ENCODE results near the gene LEMD1. TPM values are rescaled to one million over a fixed set of nuclear protein-coding genes. Genes with fewer than 3 reads are reported as not detected.

Gene LEMD1
- total RNA-seq, 2 experiments from 2014 or later, result 0.66 to 0.79 TPM

DNA sequence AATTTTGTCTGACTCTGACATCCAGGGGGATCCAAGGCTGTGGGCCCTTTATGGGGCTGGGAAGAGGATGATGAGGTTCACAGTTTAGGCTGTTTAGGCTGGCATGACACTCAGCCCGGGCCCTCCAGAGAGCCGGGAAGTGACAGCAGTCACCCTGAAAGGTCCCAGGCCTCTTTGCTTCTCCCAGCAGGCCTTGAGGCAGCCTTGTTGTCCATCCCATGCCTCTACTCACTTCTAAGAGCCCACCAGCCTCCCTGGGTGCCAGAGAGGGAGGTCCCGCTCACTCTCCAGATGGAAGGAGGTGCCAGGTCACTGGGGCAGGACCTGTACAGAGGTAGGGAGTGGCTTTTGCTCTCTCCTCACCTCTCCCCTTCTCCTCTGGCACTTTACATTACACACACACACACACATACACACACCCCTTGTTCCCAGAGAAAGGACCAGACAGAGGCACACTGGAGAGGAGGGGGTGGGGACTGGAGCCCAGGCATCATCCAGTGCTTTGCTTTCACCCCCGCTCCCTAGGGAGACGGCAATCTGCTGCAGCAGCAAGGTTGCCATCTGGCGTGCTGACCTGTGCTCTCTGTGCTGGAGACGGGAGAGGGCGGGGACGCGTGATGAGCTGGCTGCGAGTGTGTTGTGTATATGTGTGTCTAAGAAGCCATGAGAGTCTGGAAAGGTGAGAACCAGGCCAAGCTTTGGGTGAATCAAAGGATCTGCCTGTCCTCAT lies 69.7 kb downstream of the LEMD1 start:
- no peak for DNase-seq
- no peak for ATAC-seq
- no peaks in the 10 kb centered on the region for H3K4me1 Mint-ChIP-seq
- CTCF ChIA-PET, result interaction anchor here (0.5 to 3.4 kb wide), 6 partner anchors 17 to 135 kb away, joined by 3 to 82 read pairs (median 6); no protein-coding TSS in a partner anchor
- no peaks in the 10 kb centered on the region for H3K36me3 Mint-ChIP-seq (ENCODE audit: low read depth)
- H3K9me3 Mint-ChIP-seq (ENCODE audit: low read depth), result no peaks in the 10 kb centered on the region
- H3K27me3 Mint-ChIP-seq, result peaks cover 2% of the 10 kb centered on the region
- H3K27ac Mint-ChIP-seq, result no peak overlapping the region
- H3K4me3 Mint-ChIP-seq, result no peak overlapping the region
- intact Hi-C loops (cut with DNase I, micrococcal nuclease), result no loop called here
- POLR2A ChIA-PET, result no interaction called here

DNA sequence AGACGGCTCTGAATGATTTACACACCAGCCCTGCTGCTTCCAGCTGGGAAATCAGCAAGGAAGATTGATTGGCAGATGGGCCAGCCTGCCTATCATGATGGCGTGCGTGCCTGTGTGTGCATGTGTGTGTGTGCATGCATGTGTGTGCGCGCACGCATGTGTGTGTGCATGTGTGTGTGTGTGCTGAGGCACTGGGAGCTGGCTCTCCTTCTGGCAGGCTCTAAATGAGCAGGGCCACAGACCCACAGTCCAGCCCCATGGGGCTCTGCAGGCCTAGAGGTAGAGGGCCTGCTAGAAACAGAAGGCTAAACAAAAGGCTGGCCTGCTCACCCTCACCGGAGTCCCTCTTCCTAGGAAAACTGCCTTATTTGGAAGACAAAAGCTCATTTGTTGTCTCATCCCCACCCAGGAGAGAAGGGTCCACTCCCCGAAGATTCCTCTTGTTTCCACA lies 71.1 kb downstream of the LEMD1 start:
- Mint-ChIP-seq H3K27ac (no peak overlapping the region), H3K4me3 (no peak overlapping the region), H3K9me3 (ENCODE audit: low read depth) (no peaks in the 10 kb centered on the region), H3K36me3 (ENCODE audit: low read depth) (no peaks in the 10 kb centered on the region), H3K27me3 (peaks cover 8% of the 10 kb centered on the region), H3K4me1 (no peaks in the 10 kb centered on the region)
- intact Hi-C loops (cut with DNase I, micrococcal nuclease), result no loop called here
- DNase-seq (no peak), ATAC-seq (no peak)
- POLR2A ChIA-PET, result no interaction called here
- CTCF ChIA-PET, result interaction anchor here (0.6 to 3.3 kb wide), 10 partner anchors 14 to 173 kb away, joined by 3 to 16 read pairs (median 6); no protein-coding TSS in a partner anchor

DNA sequence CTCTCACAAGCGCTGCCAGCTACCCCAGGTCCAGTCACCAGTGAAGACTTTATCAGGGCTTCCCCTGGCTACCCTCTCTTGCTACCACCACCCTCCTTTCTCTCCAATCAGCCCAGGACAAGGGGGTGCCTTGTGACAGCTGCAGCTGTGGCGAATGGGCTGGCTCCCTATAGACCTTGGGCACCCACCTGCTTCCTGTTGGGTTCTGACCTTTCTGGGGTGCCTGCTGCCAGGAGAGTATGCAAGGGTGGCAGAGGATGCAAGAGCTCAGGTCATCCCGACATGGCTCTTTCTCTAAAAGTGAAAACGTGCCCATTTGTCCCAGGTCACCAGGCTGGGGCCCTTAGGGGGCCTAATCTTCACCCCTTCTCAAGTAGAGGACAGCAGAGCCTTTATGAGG lies 71.7 kb downstream of the LEMD1 start:
- intact Hi-C loops (cut with DNase I, micrococcal nuclease), result no loop called here
- H3K27ac Mint-ChIP-seq, result no peak overlapping the region
- H3K36me3 Mint-ChIP-seq (ENCODE audit: low read depth), result no peaks in the 10 kb centered on the region
- no peaks in the 10 kb centered on the region for H3K9me3 Mint-ChIP-seq (ENCODE audit: low read depth)
- no peak for ATAC-seq
- H3K4me3 Mint-ChIP-seq, result no peak overlapping the region
- CTCF ChIA-PET, result interaction anchor here (0.6 to 3.3 kb wide), 8 partner anchors 13 to 174 kb away, joined by 4 to 16 read pairs (median 8); no protein-coding TSS in a partner anchor
- no peaks in the 10 kb centered on the region for H3K4me1 Mint-ChIP-seq
- H3K27me3 Mint-ChIP-seq, result peaks cover 12% of the 10 kb centered on the region
- no peak for DNase-seq
- POLR2A ChIA-PET, result no interaction called here

DNA sequence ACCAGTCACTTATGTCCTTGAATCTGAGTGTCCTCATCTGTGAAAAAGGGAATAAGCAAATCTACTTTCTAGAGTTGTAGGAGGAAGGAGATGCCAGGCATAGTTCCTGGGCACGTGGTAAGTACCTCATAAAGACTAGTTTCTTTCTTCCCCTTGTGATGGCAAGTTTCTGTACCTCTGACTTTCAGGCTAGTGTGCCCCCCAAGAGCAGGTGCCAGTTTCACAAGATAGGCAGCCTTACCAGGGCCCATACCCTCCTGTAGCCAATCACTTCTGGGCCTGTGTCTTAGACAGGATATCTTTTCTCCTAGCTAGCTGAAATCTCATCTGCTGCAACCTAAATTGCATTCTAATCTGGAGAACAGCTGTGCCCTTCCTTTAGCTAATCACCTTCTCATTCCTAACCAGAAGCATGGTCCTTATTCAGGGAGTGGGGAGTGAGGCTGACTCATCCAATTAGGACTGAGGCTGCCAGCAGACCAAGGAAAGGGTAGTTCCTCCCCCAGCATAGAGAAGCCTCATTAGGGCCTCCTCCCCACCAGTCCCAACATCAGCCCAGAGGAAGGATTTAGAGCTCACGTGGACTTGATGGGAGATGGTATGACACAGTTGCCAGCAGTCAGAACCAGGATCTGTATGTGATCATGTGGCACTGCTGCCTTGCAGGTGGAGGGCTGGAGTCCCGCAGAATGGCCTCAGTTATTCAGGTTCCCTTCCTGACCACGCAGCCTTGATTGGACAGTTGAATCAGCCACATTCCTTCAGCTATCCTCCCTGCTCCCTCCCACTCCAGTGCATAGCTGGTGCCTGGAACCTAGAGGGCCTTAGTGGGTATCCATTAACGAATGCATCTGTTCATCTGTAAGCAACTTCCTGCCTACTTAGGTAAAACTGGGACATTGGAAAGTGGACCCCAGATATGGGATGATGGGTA lies 73.0 kb downstream of the LEMD1 start:
- H3K4me3 Mint-ChIP-seq, result no peak overlapping the region
- no peak for ATAC-seq
- no peak for DNase-seq
- no peak overlapping the region for H3K27ac Mint-ChIP-seq
- H3K27me3 Mint-ChIP-seq, result peaks cover 20% of the 10 kb centered on the region
- intact Hi-C loops (cut with DNase I, micrococcal nuclease), result no loop called here
- peaks cover 5% of the 10 kb centered on the region for H3K4me1 Mint-ChIP-seq
- H3K9me3 Mint-ChIP-seq (ENCODE audit: low read depth), result no peaks in the 10 kb centered on the region
- no peaks in the 10 kb centered on the region for H3K36me3 Mint-ChIP-seq (ENCODE audit: low read depth)
- ChIA-PET POLR2A (no interaction called here), CTCF (interaction anchor here (0.5 to 3.3 kb wide), 8 partner anchors 10 to 139 kb away, joined by 3 to 16 read pairs (median 4); no protein-coding TSS in a partner anchor)

DNA sequence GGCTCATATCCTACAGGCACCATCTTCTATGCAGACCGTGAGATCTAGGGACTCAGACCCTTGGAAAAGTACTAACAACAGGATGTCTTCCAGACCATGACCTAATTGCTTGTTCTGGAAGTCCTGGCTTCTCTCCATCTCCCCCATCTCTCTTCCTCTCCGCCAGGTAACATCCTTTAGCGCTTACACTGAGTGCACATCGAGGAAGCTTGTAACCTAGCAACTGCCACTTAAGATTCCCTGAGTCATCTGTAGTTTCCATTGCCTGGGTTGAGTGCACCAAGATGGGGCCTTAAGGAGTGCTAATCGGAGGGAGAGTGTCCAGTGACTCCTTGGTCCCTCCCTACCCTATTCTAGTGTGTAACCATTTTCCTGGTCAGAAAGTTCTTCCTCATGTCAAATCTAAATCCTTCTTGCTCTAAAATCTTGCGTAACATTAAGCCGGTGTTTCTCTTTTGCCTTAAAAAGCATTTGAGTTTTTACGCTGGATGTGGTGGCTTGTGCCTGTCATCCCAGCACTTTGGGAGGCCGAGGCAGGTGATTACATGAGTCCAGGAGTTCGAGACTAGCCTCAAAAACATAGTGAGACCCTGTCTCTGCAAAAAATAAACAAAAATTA lies 74.8 kb downstream of the LEMD1 start:
- H3K36me3 Mint-ChIP-seq (ENCODE audit: low read depth), result no peaks in the 10 kb centered on the region
- ChIA-PET CTCF (interaction anchor here (1.0 to 1.6 kb wide), 3 partner anchors 16 to 206 kb away, joined by 3 to 4 read pairs (median 3); no protein-coding TSS in a partner anchor), POLR2A (no interaction called here)
- DNase-seq, result no peak
- no peak for ATAC-seq
- H3K9me3 Mint-ChIP-seq (ENCODE audit: low read depth), result no peaks in the 10 kb centered on the region
- intact Hi-C loops (cut with DNase I, micrococcal nuclease), result no loop called here
- H3K27me3 Mint-ChIP-seq, result peaks cover 30% of the 10 kb centered on the region
- no peak overlapping the region for H3K27ac Mint-ChIP-seq
- peaks cover 5% of the 10 kb centered on the region for H3K4me1 Mint-ChIP-seq
- H3K4me3 Mint-ChIP-seq, result no peak overlapping the region

DNA sequence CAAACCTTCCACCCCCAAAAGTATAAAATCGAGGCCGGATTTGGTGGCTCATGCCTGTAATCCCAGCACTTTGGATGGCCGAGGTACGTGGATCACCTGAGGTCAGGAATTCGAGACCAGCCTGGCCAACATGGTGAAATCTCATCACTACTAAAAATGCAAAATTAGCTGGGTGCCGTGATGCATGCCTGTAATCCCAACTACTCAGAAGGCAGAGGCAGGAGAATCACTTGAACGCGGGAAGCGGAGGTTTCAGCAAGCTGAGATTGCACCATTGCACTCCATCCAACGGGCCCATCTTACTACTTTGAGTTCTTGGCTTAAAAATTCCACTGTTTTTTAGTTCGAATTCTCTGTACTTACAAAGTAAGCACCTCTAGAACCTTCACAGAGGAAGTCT lies 76.1 kb downstream of the LEMD1 start:
- intact Hi-C loops (cut with DNase I, micrococcal nuclease), result no loop called here
- no peaks in the 10 kb centered on the region for H3K36me3 Mint-ChIP-seq (ENCODE audit: low read depth)
- H3K27ac Mint-ChIP-seq, result no peak overlapping the region
- H3K27me3 Mint-ChIP-seq, result peaks cover 31% of the 10 kb centered on the region
- ATAC-seq, result no peak
- POLR2A ChIA-PET, result no interaction called here
- CTCF ChIA-PET, result interaction anchor here (0.6 to 1.6 kb wide), 7 partner anchors 8 to 205 kb away, joined by 3 to 5 read pairs (median 3); no protein-coding TSS in a partner anchor
- peaks cover 5% of the 10 kb centered on the region for H3K4me1 Mint-ChIP-seq
- no peaks in the 10 kb centered on the region for H3K9me3 Mint-ChIP-seq (ENCODE audit: low read depth)
- no peak overlapping the region for H3K4me3 Mint-ChIP-seq
- DNase-seq, result no peak

DNA sequence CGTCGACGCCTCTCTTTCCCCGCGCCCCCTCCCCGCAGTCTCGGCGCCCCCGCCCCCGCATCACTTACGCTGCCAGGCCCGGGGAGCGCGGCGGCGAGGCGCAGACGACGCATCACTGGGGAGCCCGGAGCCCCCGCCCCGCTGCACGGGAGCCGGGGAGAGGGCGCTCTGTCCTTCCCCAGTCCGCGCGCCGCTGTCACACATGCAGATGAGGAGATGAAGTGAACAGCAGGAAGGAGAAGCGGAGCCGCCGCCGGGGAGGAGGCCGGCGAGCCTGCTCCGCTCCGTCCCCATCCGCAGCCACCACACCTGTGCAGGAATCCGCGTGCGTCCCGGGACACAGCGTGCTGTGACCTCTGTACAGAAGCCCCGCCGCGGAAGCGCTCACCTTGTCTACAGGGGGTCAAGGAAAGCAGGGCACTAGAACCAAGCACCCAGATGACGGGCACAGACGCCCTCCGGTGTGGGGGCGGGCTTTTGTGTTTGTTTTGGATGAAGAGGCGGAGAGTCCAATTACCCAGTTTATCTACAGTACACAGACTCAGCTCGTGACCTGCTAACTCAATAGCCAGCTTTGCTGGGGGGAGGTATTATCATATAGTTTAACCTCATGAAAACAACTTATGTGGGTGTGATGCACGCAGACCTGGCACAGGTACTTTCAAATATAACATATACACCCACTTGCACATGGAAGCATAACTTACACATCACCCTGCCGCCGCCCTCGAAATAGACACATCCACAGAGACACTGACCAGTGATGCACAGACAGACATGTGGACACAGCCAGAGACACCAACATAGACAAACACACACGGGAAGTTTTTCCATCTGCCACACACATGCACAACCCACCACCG lies 77.6 kb downstream of the LEMD1 start:
- Mint-ChIP-seq H3K4me1 (peaks cover 5% of the 10 kb centered on the region), H3K27ac (no peak overlapping the region), H3K9me3 (ENCODE audit: low read depth) (no peaks in the 10 kb centered on the region), H3K27me3 (peaks cover 31% of the 10 kb centered on the region), H3K4me3 (no peak overlapping the region), H3K36me3 (ENCODE audit: low read depth) (no peaks in the 10 kb centered on the region)
- DNase-seq (peak; percentile 74), ATAC-seq (peak; percentile 83)
- ChIA-PET CTCF (interaction anchor here (0.6 to 1.0 kb wide), 5 partner anchors 7 to 17 kb away, joined by 3 to 5 read pairs (median 3); no protein-coding TSS in a partner anchor), POLR2A (no interaction called here)
- intact Hi-C loops (cut with DNase I, micrococcal nuclease), result no loop called here

DNA sequence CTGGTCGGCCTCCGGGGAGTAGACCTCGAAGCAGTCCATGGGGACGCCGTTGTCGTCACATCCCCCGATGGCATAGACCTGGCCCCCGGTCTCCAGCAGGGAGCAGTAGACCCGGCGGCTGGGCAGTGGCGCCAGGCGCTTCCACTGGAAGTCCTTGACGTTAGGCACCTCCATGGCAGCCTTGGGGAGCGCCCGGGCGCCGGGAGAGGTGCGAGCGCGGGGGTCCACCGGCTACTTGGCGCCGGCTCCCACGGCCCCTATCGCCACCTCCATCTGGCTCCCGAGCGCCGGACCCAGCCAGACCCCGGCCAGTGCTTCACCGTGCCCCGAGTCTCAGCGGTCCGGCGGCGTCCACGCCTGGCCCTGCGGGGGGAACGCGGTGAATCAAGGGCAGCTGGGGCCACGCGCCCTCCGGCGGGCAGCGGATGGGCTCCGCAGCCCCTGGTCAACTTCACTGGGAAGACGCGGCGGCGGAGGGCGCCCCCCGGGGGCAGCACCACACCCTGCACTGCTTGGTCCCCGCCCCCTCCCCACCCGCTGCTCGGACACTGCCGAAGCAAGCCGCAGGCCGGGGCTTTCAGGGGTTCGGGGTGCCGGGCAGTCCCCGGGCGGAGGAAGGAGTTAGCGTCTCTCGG lies 78.3 kb downstream of the LEMD1 start:
- DNase-seq, result peak; percentile 50
- H3K9me3 Mint-ChIP-seq (ENCODE audit: low read depth), result no peaks in the 10 kb centered on the region
- H3K27me3 Mint-ChIP-seq, result peaks cover 31% of the 10 kb centered on the region
- H3K4me1 Mint-ChIP-seq, result peaks cover 5% of the 10 kb centered on the region
- ChIA-PET POLR2A (no interaction called here), CTCF (interaction anchor here (1.0 to 1.4 kb wide), 2 partner anchors 11 to 70 kb away, joined by 3 to 6 read pairs; no protein-coding TSS in a partner anchor)
- H3K36me3 Mint-ChIP-seq (ENCODE audit: low read depth), result no peaks in the 10 kb centered on the region
- H3K27ac Mint-ChIP-seq, result no peak overlapping the region
- ATAC-seq, result peak; percentile 31
- intact Hi-C loops (cut with DNase I, micrococcal nuclease), result no loop called here
- H3K4me3 Mint-ChIP-seq, result no peak overlapping the region

DNA sequence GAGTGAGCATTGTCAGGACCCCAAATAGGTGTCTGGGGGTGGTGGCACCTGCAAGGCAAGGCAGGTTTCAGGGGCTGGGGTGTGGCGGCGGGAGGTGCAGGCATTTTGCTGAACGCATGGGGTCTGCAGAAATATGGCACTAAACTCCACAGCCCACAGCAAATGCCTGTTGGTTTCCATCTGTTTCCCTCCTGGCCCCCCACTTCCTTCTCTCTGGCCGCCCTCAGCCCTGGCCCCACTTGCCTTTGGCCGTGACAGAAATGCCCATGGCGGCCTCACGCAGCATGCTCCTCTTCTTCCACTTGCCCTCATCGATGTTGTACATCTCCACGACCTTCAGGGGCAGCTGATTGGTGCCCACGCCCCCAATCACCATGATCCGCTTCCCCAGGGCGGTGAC lies 78.9 kb downstream of the LEMD1 start:
- no peak for DNase-seq
- ChIA-PET CTCF (interaction anchor here (1.0 to 1.4 kb wide), 2 partner anchors 11 to 70 kb away, joined by 3 to 6 read pairs; no protein-coding TSS in a partner anchor), POLR2A (no interaction called here)
- Mint-ChIP-seq H3K27me3 (peaks cover 31% of the 10 kb centered on the region), H3K4me3 (no peak overlapping the region), H3K9me3 (ENCODE audit: low read depth) (no peaks in the 10 kb centered on the region), H3K4me1 (peaks cover 5% of the 10 kb centered on the region), H3K27ac (no peak overlapping the region), H3K36me3 (ENCODE audit: low read depth) (no peaks in the 10 kb centered on the region)
- intact Hi-C loops (cut with DNase I, micrococcal nuclease), result no loop called here
- no peak for ATAC-seq

DNA sequence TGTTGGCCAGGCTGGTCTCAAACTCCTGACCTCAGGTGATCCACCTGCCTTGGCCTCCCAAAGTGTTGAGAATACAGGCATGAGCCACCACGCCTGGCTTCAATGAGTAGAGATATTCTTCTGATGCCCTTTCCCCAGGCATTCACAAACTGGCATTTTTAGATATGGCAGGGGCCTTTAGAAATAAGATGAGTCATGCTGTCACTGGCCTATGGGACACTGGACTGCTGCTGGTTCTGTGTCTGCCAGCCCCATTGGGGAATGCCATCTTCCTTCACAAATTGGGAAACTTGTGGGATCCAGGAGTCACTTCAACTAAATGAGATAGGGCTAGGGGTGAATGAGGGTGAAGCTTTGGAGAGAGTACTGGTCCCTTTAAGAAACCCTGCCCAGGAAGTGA lies 81.2 kb downstream of the LEMD1 start:
- Mint-ChIP-seq H3K27ac (no peak overlapping the region), H3K27me3 (peaks cover 23% of the 10 kb centered on the region), H3K36me3 (ENCODE audit: low read depth) (no peaks in the 10 kb centered on the region), H3K4me3 (no peak overlapping the region), H3K4me1 (peaks cover 5% of the 10 kb centered on the region), H3K9me3 (ENCODE audit: low read depth) (no peaks in the 10 kb centered on the region)
- ChIA-PET CTCF (interaction anchor here (1.1 to 2.0 kb wide), 2 partner anchors 9 to 16 kb away, joined by 3 to 5 read pairs; no protein-coding TSS in a partner anchor), POLR2A (no interaction called here)
- DNase-seq (no peak), ATAC-seq (no peak)
- intact Hi-C loops (cut with DNase I, micrococcal nuclease), result no loop called here

Data from activated CD4-positive, alpha-beta T cell treated with anti-CD3 and anti-CD28 coated beads for 36 hours (primary cell).